ENCODE measurements around the gene TCF19.

TCF19 gene, protein sequence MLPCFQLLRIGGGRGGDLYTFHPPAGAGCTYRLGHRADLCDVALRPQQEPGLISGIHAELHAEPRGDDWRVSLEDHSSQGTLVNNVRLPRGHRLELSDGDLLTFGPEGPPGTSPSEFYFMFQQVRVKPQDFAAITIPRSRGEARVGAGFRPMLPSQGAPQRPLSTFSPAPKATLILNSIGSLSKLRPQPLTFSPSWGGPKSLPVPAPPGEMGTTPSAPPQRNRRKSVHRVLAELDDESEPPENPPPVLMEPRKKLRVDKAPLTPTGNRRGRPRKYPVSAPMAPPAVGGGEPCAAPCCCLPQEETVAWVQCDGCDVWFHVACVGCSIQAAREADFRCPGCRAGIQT

DNA sequence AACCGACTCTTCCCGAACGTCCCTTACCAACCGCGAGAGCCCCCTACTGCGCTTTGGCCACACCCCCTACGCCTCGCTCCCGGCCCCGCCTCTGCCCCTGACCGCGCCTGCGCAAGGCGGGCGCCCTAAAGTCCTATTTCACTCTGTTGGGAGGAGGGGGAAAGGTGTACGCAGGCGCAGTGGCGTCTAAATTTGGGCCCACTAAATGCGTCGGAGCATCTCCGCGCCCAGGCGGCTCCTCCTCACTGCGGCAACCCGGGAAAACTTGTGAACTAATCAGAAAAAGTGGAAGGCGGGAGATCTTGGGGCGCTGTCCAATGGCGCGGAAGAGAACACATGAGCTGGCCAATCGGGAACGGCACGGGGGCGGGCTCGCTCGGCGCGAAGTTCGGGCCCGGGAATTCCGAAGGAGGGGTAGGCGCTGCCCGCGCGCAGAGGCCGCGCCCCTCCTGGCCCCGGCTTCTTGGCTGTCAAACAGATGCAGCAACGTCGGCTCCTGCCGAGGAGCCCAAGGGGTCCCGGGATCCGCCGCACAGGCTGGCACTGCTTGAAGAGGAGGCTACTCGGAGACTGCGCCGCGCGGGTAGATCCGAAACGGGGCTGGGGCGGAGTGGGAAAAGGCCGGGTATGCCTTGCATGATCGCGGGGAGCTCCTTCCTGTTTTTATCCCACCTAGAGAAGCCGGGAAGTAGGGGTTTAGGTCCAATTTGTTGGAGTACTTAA, at the start of gene TCF19:
TSS of gene TCF19 (plus strand) at position 450 of the 723 bp plus-strand sequence. CDS start 881 bp downstream, outside the sequence.
- peak; percentile 98 for DNase-seq (ENCODE audit: low read depth)

DNA sequence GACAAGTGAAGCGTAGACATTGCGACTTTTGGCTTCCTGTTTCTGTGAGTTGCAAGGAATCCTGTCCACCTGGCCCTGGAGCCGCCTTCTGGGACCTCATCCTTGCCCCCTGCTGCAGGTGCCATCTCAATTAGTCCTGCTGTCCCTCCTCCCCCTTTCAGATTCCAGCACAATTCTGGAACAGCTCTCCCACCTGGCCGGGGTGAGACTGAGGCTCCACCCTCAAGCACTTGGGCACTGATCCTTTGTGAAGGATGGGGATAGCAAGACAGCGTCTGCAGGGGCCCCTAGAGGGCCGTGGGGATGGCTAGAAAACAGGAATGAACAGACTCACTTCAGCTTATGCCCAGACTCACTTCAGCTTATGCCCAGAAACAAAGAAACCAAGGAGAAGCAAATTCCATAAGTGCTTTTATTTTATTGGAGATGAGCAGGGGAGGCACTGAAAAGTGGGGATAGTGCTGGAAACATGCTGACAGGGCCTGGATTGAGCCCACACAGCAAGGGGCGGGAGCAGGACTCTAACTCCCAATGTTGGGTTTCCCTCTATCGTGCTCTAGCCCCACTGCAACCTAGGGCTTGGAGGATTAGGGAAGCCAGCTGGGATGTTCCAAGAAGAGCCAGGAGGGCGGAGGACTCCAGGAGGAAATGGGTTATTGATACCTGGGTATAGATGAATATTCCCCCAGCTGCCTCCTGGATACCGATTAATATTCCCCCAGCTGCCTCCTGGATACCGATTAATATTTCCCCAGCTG, 47.4 kb upstream of the TCF19 start:
- DNase-seq (ENCODE audit: low read depth), result no peak

DNA sequence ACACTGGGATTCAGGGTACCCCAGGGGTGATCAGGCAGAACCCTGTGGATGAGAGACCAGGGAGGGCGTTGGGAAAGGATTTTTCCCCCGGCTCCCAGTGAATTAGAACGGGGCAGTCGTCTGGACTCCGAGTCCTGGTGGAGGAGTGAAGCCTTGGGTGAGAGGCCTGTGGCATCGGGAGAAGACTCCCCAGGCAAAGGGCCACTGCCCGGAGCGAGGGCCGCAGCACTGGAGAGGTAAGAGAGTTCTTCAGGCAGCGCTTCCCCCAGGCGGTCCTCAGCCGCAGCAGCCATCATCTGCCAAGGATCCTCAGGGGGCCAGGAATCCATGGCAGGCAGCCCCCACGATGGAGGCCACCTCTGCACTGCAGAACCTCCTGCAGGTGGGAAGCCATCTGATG, 46.7 kb upstream of the TCF19 start:
- DNase-seq (ENCODE audit: low read depth), result no peak

DNA sequence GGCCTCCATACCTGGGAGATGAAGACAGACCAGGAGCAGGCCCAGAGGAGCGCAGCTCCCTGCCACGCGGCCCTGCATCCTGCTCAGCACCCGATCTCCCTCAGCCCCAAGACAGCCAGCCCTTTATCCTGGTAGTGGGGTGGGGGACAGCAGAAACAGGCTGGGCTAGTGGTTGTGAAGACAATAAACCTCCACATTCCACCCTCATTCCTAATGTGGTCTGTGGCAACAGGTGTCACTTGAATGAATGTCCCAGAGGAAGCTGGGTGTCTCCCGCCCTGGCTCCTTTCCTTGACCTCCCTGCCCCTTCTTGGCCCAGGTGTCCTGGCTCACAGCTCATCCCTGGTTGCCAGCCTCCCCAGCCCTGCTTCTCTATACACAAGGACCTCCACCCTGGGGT, 45.9 kb upstream of the TCF19 start, which contains the start of gene C6orf15:
TSS of gene C6orf15 (minus strand) at position 98 of the 400 bp plus-strand sequence. CDS start at position 78, 20 bp downstream.
- DNase-seq (ENCODE audit: low read depth), result no peak

DNA sequence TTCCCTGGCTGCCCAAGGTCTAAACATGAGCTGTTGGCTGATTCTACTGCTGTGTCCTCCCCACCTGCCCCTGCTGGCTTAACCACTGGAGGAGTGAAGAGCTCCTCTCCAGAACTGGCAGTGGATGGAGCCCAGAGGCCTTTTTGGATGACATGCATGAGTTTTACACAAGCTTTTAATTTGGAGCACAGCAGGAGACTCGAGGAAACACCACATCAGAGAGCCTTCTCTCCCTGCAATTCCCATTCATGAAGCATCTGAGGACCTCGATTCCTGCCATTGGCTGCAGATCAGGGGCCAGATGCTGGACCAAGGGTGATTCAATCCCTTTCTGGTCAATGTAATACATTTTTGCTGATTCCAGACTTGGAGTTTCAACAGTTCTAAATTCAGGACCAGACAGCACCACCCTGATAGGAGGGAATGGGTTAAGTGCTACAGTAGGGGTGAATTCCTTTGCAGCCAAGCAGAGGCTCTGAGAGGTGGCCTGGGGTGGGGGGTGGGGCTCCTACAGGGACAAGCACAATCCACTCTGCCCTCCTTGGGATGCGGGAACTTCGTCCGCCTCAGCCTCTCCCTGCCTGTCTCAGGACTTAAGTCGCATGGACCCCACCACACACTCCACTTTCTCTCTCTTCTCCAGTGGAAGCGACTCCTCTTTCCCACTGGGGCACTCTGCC, 44.4 kb upstream of the TCF19 start:
- peak; percentile 24 for DNase-seq (ENCODE audit: low read depth)

DNA sequence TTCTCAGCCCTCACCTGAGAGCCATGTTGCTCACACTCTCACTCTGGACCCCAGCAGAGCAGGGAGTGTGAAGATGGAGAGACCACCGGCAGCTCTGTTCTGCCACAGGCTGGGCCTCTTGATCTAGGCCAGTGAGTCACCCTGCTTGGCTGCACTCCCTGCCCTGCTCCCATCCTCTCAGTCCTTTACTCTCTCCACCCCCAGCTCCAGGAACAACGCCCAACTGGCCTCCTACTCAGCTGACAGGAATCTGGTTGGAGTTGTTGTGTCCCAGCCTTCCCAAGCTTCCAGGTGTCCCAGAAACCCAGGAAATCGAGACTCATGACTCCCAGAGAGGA, 43.9 kb upstream of the TCF19 start, which contains the start of gene PSORS1C1:
TSS of gene PSORS1C1 (plus strand) at position 260 of the 338 bp plus-strand sequence. CDS start 14,833 bp downstream, outside the sequence.
- peak; percentile 95 for DNase-seq (ENCODE audit: low read depth)

DNA sequence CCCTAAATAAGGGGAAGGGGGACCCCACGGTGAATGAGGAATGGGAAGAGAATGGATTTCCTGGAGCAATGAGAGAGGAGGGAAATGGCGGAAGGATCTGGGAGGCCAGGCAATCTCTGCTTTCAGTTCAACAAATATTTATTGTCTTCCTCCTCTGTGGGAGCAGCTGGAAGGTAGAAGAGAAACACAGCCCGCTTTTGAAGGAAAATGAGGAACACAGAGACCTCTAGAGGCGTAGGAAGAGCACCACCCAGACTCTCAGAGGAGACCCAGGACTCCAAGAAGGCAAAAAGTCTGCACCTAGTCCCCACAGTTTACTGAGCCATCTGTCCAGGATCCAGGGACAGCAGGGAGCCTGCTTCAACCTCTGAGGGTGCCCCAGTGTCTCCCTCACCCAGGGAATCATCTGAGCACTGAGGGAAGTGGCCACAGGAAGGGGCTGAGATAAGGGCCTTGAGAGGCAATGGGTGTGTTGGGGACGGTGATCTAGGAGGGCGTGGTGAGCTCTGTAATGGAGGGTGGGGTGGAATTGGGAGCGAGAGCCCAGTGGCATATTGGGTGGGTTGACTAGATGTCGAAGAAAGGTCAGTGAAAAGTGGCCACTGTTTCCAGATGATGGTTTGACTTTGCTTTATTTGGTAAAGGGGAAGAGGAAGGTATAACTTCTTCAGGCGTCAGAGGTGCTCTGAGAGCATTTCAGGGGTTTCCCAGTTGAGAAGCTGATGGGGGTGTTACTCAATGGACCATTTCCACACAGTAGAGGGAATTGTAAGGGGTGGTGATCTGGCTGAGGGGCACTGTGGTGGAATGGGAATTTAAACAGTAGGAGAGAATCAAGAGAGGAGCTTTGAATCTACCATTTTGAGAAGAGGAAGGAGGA, 43.2 kb upstream of the TCF19 start:
- DNase-seq (ENCODE audit: low read depth), result peak; percentile 83

DNA sequence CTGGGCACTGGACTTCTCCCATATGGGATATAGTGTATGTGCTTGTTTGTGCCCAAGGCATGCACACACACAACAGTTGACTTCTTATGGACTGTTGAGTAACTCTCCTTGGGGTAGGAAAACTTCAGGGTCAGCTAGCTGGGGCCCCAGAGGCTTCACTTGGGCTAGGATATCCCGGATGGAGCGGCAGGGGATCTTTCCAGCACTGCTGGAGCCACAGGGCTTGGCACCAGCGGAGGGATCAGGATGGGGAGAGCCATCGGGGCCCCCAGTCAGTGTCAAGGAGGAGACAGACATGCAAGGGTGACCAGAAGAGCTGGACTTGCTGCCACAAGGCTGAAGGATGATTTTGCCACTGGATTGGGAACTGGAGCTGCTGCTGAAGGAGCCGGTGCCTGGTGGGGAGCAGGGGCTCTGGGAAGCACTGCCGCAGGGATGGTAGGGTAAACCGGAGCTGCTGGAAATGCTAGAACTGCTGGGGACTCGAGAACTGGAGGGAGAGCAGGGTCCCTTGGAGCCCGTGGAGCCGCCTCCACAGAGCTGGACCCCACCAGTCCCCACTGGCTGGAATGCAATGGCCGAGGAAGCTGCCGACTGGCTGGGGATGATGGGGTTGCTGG, 42.3 kb upstream of the TCF19 start:
- no peak for DNase-seq (ENCODE audit: low read depth)

DNA sequence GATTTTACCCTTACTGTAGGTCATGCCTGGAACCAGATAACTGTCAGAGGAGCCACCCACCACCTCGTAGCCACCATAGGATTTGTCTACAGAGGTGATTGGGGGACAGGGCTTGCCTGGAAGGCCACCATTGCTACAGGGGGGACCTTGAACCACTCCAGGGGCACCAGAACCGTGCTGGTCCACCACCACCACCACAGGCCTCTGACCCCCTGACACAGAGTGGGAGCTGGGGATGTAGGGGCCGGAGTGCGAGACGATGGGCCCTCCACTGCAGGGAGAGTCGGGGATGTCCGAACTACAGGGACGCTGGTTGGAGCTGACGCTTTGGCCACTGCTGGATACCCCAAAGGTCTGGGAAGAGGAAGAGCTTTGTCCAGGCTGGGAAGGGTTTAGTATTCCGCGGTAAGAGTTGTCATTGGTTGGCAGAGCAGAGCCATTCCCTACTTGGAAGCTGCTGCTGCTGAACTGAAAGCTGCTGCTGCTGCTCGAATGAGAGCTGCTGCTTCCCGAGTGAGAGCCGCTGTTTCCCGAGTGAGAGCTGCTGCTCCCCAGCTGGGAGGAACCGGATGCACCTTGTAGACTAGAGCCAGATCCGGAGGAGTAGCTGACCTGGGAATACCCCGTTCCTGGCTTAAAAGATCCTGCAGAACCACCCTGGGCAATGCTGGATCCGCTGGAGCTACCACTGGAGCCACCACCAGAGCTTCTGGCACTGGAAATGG, 41.6 kb upstream of the TCF19 start:
- DNase-seq (ENCODE audit: low read depth), result no peak

DNA sequence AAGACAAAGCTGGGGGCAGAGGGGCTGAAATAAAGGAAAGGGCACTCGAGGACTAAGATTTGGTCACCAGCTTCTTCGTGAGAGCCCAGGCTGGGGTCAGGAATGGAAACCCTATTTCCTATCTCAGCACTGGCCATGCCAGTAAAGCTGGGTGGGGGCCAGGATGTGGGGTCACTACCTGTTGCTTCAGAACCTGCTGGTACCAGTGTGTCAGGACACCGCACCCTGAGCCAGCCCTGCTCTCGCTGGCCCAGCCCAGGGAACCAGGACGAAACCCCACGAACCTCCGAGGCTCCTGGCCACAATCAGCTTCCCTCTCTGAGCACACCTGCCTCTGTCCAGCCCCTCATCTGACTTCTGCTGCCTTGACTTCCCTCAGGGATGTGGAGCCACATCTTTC, 40.2 kb upstream of the TCF19 start:
- DNase-seq (ENCODE audit: low read depth), result no peak

DNA sequence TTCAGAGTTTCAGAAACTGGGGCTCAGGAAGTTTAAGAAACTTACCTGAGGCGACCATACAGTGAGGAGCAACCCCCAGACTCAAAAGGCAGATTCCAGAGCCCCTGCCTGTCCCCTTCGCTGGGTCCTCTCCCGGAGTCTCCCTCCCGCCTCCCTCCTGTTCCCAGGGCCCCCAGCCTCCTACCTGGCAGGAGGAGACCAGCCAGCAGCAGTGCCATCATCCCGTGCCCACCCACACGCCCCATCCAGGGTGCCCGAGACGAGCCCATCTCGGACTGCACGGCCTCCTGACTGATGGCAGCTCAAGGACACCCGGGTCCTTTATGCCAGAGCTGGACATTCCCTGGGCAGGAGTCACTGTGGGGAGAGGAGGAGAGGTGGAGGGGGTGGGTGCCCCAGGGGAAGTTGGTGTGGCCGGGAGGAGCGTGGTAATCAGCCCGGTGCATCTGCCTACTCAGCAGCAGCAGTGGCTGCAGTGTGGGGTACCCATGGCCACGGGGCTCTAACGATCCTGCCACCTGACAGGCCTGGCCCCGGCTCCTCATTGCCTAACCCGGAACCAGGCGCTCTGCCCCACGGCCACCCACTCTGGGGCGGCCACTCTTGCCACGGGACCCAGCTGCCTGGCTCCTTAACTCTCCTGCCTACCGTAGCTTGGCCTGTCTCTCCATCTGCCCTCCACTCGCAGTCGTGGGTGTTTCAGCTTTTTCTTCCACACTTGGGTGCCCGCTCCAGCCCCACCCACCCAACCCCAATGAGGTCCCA, 38.1 kb upstream of the TCF19 start, which contains the start of gene CDSN:
TSS of gene CDSN (minus strand) at position 296 of the 765 bp plus-strand sequence. CDS start at position 269, 27 bp downstream.
- DNase-seq (ENCODE audit: low read depth), result no peak

DNA sequence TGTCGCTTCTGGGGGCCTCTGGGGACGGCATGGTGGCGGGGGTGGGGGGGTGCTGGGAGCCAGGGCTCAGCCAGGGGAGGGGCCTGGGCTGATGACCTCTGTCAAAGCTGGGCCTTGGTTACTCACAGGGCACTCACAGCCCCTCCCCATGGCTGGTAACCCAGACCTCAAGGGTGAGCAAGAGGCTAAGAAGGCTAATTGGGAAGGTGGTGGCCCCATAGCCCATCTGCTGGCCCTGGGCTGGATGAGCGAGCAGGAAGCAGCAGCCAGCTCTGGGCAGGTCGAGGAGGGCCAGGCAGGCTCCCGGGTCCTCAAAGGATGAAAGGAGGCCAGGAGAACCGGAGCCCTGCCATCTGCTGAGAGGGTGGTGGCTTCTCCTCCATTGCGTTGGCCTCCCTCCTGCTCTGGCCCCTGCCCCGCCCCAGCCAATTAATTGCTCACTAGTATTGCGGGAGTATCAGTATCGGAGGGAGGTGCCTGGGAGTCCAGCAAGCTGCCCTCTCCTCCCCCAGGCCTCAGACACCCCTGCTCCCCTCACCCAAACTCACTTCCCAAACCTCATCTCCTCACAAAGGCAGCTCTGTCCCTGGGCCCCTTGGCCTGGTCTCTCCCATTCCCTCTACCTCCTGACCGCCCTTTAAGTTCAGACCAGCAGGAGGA, 37.1 kb upstream of the TCF19 start:
- DNase-seq (ENCODE audit: low read depth), result no peak

DNA sequence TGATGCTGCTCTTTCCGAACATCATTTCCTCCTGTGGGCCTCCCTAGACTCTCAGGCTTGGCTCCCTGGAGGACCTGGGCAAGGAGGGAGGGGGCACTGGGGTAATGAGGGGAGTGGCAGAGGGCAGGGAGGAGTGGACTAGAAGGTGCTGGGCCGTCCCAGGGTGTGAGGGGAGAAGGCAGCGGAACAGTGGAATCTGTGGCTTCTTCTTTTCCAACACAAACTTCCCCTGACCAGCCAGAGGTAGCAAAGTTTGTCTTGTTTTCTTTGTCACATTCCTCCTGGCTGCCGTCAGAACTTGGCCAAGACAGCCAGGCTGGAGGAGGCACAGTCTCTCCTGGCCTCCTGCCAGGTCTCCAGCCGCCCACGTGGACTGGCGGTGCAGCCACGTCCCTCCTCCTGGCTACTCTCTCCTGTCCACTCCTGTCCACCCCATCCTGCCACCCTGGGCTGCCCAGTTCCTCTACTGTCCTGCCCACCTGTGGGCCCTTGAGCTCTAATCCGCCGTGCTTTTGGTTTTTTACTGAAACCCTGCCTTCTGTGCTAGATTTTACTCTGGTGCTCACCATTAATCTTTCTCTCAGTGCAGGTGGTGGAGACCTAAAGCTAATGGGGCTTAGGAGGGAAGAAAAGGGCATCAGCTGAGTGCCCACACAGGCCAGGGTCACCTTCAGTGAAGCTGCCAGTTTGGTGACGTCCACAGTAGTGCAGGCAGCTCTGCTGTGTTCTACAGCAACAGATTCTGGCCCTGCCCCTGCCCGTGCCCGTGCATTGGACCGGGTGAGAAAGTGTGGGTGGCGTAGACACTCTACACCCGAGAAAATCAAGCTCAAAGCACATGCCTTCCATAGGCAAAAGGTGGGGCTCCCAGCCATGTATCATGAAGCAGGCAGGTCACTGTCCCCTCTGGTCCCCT, 35.3 kb upstream of the TCF19 start:
- DNase-seq (ENCODE audit: low read depth), result peak; percentile 92

DNA sequence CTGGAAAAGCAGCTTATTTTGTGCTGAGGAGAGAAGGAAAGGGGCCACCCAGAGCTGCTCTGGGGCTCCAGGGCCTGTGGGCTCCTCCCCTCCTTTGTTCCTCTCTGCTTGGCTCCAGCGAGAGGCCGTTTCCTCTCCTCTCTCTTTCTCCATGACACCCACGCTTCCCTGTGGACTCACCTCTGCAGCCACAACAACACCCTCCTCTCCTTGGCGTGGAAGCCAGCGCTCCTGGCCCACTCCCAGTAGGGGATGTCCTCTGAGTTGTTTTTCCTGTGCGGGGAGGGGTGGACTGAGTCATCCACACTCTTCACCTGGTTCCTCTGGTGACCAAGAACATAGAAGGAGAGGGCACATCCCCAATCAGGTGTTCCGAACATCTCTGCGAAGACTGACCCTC, 33.2 kb upstream of the TCF19 start:
- peak; percentile 66 for DNase-seq (ENCODE audit: low read depth)

DNA sequence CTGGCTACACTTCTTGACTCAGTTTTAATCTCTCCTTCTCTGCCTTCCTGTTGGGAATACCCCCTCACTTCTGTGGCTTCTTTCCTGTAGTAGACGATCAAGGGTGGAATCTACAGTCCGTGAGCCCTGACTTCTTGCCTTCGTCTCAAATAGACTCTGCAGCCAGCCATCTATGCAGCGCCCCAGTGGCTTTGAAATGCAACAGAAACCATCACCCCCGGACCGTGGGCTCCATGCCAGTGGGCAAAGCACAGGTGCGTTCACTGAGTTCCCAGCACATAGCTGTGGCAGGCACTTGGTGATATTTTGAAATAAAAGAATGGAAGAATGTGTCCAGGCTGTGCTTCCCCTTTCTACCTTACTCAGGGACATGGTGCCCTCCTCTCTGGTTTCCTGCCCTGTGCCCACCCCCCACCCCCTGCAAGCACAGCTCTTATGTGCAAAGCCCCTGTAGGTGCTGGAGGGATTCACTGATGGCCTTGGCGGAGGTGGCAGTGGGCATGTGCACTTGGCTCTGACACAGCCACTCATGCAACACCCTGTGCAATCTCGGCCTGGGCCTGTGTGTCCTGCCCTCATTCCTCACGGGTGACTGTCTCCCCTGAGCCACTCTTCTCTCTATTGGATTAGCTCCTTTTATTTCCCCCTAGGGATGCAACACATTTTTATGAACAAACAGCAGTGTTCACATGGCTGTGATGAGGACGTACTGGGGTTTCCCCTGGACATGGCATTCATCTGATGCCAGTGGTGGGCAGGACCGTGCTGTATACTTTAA, 32.6 kb upstream of the TCF19 start:
- peak; percentile 42 for DNase-seq (ENCODE audit: low read depth)

DNA sequence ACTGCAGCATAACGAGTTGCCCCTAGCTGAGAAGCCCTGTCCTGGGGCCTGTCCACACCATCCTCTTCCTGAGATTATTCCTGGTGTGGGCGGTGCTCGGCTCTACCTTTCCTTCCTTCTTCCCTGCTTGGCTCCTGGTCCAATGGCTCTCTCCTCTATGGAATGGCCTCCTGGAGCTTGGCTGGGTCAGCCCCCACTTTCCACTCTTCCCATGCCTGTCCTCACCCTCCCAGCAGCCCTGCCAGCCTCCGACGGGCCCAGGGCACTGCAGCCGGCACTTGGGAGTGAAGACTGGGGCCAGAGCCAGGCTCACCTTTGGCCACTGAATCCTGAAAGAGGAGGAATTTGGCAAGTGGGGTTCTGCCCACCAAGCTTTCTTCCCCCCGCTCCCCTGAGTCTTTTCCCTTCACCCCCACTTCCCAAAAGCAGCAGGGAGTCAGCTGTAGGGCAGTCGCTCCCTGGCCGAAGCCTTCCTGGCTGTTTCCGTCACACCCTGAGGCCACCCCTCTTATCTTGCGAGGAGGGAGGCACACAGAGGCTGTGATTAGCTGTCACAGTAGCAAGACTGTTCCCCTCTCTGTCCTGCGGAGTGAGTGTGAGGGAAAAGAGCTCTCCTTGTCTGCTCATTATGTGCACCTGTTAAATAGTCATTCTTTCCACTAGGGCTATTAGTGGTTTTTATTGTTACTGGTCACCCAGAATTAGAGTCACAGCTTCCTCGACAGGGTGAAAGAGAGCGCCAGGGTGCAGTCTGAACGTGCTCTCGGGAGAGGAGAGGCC, 31.8 kb upstream of the TCF19 start:
- no peak for DNase-seq (ENCODE audit: low read depth)
